ENCODE results near the gene MYCN.
"Not testable (repeated sequence)": the region's sequence is repeated elsewhere in the genome, so short reads cannot be mapped to it uniquely, and the experiment has no call there.

MYCN gene

DNA sequence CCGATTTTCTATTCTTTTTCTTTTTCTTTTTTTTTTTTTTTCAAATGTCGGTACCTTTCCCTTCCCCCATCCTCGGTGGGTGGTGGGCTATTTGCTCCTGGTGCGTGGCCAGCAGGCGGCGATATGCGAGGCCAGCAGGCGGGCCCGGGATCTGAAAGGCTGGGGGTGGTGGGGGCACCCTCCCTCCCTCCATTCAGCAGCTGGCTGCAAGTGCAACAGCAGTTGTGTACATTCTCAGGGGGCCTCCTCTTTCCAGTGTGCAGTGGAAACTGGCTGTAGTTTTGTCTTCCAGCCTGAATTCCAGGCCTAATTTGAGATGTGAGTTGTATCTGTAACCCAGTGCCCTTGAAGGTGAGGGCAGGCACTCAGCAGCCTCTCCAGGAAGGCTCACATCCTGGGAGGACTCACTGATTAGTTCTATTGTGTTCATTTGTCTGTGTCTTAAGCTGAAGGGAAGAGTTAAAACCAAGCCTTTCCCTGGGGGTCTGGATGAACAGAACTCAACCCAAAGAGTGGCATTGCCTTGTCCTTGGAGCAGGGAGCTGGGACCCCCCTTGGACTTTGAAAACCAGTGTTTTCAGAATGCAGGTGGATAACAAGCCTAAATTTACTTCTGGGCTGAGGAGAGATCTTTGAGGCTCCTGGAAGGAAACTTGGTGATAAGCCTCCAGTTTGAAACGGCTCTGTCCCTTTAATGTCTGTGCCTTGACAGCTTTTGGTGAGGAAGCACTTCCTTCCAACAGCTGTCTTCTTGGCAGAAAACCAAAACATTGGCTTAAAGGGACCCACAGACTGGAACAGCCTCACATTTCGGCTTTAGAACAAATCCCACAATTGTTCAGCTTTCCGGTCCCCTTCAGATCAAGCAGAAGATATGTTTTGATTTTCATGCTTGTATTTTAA lies 3.3 kb downstream of the MYCN start:
- no peak for DNase-seq (ENCODE audit: low read depth in 2 of 2)

DNA sequence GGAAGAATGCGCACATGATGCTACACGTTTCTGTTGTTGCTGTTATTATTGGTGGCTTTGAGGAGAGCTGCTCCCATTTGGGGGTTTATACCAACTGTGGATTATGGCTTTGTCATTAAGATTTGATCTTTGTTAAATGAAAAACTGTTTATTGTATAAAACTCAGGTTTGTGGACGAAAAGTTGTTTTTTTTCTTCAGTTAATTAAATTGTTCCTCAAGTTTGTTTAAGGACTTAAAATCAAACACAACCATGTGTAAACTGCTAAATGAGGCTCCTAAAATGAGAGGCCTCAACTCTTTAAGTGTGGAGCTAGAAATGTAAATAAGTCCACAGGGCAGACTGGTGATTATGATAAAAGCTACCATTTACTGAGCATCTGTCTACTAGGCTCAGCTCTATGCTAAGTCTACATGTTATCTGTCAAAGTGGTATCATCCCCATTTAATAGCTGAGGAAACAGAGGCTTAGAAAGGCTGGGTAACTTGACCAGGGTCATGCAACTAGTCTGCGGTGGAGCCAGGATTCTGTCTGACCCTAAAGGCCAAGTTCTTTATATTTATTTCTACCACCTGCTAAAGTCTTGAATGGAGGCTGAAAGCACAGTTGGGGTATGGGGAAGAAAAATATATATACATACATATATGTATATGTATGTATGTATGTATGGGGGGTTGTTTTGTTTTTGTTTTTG lies 4.1 kb downstream of the MYCN start:
- no peak for DNase-seq (ENCODE audit: low read depth in 2 of 2)

DNA sequence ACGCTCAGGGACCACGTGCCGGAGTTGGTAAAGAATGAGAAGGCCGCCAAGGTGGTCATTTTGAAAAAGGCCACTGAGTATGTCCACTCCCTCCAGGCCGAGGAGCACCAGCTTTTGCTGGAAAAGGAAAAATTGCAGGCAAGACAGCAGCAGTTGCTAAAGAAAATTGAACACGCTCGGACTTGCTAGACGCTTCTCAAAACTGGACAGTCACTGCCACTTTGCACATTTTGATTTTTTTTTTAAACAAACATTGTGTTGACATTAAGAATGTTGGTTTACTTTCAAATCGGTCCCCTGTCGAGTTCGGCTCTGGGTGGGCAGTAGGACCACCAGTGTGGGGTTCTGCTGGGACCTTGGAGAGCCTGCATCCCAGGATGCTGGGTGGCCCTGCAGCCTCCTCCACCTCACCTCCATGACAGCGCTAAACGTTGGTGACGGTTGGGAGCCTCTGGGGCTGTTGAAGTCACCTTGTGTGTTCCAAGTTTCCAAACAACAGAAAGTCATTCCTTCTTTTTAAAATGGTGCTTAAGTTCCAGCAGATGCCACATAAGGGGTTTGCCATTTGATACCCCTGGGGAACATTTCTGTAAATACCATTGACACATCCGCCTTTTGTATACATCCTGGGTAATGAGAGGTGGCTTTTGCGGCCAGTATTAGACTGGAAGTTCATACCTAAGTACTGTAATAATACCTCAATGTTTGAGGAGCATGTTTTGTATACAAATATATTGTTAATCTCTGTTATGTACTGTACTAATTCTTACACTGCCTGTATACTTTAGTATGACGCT lies 5.8 kb downstream of the MYCN start:
- DNase-seq (ENCODE audit: low read depth in 2 of 2): no peak

DNA sequence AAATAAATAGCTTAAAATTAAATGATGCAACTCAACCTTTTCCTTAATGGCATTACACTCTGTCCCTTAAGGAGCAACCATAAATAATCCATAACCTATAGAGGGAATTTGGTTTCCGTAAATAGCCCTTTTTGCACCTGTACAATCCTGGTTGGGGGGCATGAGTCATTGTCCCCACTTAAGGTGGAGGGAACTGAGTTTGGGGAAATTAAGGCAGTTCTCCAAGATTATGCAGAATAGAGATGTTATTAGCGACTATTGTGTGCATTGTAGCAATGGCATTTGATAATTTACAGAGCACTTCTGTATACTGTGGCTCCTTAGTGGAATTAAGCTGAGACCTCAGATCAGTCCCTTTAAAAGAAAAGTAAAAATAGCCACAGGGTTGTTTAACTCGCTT lies 6.6 kb downstream of the MYCN start:
- DNase-seq (ENCODE audit: low read depth in 2 of 2): no peak

DNA sequence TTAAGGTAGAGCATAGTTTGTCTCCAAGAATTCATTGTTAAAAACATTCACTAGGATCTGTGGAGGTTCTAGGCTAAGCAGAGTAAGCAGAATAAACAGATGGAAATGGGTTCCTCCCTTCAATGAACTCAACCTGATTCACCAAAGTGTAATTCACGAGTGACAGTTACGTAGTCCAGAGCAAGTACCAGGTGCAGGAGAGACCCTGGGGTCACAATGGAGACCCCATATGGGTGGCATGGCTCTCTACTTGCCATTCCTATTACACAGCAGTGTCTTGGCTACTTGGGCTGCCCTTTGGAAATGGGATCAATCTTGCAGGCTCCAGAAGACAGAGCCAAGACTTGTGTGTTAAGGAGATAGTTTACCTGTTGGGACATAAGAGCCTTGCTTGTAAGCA lies 7.1 kb downstream of the MYCN start:
- no peak for DNase-seq (ENCODE audit: low read depth in 2 of 2)

DNA sequence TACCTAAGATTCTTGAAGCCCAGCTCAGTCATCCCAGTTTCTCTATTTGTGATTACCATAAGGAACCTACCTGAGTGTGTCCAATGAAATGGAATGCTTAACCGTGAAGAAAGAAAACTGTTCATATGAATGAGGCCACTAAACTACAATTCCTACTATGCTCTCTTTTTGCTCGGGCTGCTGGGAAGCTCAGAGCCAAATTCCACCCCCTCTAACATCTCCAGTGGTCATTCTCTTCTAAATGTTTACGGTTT lies 8.3 kb downstream of the MYCN start:
- no peak for DNase-seq (ENCODE audit: low read depth in 2 of 2)

DNA sequence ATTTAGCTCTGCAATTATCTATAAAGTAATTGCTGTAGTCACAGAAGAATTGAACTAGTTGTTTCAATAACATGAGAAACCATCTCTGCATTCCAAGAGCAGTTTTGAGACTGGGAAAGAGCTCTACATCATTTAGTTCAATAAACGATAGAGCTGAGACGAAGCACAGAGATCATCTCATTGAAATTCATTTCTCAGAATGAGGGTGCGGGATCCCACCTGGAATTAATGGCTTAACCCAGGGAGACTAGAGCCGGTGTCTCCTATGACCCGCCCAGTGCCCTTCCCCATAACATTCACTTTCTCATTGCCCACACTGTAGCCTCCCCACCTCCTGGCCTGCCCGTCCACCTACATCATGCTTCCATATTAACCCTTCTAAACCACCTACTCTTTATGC lies 8.8 kb downstream of the MYCN start:
- DNase-seq (ENCODE audit: low read depth in 2 of 2): no peak

DNA sequence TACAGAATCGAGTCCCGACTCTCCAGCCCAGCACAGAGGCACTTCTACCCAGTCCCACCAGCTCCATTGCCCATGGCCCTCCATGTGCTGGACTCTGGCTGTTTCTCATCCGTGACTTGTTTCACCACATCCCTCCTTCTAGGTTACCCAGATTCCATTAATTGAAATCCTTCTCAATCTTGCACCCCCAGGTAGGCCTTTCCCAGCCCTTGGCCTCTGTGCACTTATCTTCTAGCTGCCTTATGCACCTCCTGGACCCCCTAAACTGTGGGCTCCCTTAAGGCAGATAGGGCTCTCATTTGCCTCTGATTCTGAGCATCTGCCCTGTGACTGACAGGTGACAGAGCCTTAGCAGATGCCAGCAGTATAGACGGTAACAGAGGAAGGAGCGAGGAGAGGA lies 9.2 kb downstream of the MYCN start:
- no peak for DNase-seq (ENCODE audit: low read depth in 2 of 2)

DNA sequence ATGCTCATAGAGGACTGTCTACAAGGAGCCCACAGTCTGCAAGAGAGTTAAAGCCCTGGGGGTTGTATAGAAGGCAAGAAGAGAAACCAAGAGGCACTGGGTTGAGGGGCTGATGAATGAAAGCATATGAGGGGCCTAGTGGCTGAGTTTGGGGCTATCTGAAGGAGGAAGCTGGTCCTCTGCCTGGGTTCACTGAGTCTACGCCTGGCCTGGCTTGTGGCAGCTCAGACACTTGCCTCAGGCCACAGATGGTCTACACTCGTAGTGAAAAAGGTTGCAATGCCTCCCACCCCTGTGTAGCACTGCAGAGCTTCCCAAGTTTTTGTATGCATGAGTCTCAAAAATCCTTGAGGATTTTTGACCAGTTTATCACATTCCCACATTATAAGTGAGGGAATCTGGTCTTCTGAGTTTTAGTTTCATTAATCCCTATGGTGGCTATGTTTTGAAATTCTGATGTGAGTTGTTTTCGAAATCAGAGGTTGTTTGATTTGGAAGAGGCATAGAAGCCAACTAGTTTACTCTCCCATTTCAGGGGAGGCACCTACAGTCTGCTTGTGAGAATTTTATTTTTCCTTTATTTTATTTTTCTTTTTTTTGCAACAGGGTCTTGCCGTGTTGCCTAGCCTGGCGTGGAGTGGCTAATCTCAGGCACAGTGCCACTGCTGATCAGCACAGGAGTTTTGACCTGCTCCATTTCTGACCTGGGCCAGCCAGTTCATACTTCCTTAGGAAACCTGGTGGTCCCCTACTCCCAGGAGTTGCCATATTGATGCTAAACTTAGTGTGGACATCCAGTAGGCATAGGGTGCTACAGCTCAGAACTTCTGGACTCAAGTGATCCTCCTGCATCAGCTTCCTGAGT lies 10.0 kb downstream of the MYCN start:
- DNase-seq (ENCODE audit: low read depth in 2 of 2): no peak

DNA sequence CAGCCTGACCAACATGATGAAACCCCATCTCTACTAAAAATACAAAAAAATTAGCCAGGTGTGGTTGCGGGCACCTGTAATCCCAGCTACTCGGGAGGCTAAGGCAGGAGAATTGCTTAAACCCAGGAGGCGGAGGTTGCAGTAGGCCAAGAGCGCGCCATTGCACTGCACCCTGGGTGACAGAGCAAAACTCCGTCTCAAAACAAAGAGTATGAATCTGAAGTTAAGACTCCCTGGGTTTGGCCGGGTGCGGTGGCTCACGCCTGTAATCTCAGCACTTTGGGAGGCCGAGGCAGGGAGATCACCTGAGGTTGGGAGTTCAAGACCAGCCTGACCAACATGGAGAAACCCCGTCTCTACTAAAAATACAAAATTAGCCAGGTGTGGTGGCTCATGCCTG lies 11.6 kb downstream of the MYCN start:
- not testable (repeated sequence) for DNase-seq (ENCODE audit: low read depth in 2 of 2)

DNA sequence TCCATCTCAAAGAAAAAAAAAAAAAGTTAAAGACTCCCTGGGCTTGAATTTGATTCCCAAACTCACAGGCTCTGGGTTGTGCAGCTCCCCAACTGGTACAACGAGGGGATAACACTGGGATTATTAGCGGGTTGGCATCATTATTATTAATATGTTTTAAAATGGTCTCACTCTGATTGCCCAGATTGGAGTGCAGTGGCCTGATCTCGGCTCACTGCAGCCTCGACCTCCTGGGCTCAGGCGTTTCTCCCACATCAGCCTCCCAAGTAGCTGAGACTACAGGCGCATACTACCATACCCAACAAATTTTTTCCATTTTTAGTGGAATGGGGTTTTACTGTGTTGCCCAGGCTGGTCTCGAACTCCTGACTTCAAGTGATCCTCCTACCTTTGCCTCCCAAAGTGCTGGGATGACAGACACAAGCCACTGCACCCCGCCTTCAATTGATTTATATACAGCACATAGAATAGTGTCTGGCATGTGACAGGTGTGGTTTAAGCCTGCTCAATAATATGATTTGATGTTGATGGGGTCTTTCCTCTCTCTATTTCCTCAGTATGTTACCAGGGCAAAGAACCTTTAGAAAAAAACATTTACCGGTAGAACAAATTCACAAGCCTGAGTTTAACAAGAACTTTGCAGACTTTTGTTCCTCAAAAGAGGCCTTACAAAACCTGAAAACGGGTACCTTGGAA lies 12.2 kb downstream of the MYCN start:
- no peak for DNase-seq (ENCODE audit: low read depth in 2 of 2)

DNA sequence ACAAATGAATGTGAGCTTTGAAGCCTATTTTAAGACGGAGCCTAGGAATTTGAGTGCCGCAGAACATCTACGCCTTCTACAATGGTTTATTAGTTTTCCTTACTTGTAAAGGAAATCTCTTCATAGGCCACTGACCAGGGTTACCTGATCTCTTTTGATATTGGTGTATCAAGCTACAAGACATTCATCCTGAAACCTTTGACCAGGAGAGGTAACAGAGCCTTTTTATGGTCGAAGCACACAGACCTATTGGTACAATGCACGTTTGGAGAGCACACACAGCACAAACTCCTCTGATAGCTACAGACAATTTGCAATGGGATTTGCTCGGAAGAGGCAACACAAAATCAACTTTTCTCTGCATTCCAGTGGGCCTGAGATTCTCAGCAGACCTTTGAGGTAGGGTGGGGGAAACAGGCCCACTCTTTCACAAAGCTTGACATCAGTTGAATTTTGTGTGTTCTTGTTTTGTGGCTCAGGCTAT lies 12.8 kb downstream of the MYCN start:
- no peak for DNase-seq (ENCODE audit: low read depth in 2 of 2)

DNA sequence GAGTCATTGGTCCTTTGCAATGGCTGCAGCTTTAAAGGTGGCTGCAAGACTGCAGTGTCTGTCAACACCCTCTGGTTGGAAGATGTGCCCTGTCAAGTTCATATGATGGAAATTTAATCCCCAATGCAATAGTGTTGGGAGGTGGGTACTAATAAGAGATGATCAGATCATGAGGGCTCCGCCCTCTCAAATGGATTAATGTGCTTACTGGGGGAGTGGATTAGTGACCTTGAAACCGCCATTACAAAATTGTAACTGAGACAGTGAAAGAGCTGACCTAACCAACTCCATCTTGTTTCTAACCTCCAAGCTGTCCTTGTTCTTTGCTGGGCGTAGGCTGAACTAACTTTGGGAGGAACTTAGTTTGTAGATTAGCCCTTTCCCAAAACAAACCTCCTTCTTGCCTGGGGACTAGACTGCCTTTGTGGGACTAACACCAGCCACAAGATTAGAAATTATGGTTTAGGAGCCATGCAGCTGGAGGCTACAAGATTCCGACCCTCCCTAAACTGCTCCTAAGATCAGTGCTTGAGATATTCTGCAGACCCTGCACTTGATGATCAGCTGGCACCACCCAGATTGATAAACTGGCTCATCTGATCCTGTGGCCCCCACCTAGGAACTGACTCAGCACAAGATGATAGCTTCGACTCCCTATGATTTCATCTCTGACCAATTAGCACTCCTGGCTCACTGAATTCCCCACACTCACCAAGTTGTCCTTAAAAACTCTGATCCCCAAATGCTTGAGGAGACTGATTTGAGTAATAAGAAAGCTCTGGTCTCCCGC lies 13.7 kb downstream of the MYCN start:
- no peak for DNase-seq (ENCODE audit: low read depth in 2 of 2)

DNA sequence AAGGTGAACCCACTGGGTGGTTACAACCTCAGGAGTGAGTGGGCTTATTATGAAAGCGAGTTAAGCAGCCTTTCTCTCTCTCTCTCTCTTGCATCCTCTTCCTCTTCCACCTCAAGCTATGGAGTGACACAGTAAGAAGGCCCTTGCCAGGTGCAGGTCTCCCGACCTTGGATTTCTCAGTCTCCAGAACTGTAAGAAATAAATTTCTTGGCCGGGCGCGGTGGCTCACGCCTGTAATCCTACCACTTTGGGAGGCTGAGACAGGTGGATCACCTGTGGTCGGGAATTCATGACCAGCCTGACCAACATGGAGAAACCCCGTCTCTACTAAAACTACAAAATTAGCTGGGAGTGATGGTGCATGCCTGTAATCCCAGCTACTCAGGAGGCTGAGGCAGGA lies 14.4 kb downstream of the MYCN start:
- DNase-seq (ENCODE audit: low read depth in 2 of 2): no peak

DNA sequence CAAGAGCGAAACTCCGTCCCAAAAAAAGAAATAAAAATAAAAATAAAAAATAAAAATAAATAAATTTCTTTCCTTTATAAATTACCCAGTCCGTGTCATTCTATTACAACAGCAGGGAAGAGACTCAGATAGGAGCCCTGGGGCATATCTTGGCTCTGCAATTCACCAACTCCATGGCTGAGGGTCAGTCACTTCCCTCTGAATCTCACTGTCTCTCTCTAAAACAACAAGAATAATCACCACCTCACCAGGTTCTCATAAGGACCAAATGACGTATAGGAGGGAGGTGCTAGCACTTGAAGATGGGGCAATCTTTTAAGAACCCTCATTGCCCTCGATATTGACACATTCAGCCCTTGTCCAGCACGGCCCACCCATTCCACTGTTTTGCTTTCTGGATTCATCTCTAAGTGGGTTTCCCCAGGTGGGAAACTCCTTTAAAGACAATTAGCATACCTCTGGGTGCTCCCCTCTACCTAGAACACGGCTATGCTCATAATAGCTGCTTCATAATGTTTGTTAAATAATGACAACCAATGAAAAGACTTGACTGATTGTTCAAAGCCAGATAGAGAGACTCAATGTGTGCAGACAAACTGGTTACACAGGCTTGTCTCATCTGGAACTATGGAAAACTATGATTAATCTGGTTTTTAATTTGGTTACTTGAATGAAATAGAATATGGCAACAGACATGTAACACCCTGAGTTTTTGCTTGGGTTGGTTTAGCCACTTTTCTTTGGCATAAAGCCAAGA lies 15.1 kb downstream of the MYCN start:
- no peak for DNase-seq (ENCODE audit: low read depth in 2 of 2)

DNA sequence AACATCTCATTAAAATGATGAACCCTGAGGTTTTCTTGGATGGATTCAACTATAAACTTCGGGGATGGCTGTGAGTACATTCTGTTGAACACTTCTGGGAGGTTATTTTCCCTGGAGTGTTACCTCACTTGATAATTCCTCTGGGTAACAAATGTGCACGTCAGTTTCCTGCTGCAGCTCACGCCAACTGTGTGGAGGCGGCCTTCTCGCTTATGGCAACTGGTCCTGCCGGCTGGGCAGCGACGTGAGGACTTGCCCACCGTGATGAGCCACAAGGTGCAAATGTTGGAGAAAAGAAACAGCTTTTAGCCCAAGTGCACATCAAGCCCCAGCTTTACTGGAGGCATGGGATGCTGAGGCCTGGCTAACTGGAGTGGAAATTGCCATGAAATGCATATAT lies 15.9 kb downstream of the MYCN start:
- DNase-seq (ENCODE audit: low read depth in 2 of 2): no peak

DNA sequence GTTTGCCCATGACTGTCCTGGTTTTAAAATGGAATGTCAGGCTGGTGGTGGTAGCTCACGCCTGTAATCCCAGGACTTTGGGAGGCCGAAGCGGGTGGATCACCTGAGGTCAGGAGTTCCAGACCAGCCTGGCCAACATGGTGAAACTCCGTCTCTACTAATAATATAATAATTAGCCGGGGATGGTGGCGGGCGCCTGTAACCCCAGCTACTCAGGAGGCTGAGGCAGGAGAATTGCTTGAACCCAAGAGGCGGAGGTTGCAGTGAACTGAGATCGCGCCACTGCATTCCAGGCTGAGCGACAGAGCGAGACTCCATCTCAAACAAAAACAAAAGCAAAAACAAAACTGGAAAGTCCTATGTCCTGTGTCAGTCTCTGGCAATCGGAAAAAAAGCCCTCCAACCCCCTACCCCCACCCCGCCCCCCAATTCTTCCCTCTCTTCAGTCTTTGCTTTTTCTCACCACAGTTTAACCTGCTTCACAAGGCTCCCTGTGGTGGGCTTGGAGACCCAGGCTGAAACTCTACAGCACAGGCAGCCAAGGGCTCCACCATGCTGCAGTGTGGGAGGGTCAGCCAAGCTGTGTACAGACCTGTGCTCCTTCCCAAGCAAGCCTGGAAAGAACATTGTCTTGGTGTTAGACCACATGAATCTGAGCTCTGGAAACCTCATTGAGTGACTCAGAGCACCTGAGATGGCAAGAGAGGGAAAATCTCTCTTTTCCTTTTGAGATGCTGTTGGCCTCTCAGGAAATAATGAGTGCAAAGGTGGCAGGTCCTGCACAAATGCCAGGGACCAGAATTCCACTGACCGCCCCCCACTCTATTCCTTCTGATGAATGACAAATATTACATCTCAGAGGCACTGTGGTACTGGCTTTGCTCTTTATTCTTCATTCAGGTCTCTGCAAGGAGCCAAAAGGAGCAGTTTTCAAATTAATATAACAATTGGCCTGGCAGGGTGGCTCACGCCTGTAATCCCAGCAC lies 16.7 kb downstream of the MYCN start:
- DNase-seq (ENCODE audit: low read depth in 2 of 2): no peak

All from stimulated activated CD8-positive, alpha-beta memory T cell treated with anti-CD3 and anti-CD28 coated beads, Interleukin-2, amount 100 ng/mL, for 48 hours (primary cell).